HepG2 (cell line): ENCODE measurements around the gene SUOX. TPM values are rescaled to one million over a fixed set of nuclear protein-coding genes. Genes with fewer than 3 reads are reported as not detected.
A peak's percentile ranks its signal among the peaks of the same experiment; 100 is the strongest.

Experiments used
- AHR ChIP-seq: IDR thresholded peaks from 2 replicates; pipeline ENCODE4 v1.6.1; 2018; ENCODE audit warnings: missing genetic modification reagents, missing compliant biosample characterization
- CBX1 ChIP-seq: IDR thresholded peaks from one replicate; pipeline ENCODE4 v1.6.1; 2016; ENCODE audit warnings: antibody characterized with exemption, low read depth
- CCAR2 ChIP-seq: fragments of 200-400 bp; formaldehyde crosslinking; optimal IDR thresholded peaks from 2 replicates; pipeline ENCODE3; 2018; ENCODE audit warnings: low read depth, mild to moderate bottlenecking, low read length, moderate library complexity
- HMG20B ChIP-seq: conservative IDR thresholded peaks from 2 replicates; pipeline ENCODE4 v1.6.1; 2016; ENCODE audit warnings: missing genetic modification reagents, missing compliant biosample characterization
- HOXD1 ChIP-seq: sonication (generic); formaldehyde crosslinking; IDR thresholded peaks from 2 replicates; pipeline ENCODE4 v1.5.0; 2020; ENCODE audit warnings: missing genetic modification reagents
- PITX1 ChIP-seq: sonication (generic); formaldehyde crosslinking; IDR thresholded peaks from 2 replicates; pipeline ENCODE4 v1.5.1; 2020; ENCODE audit warnings: mild to moderate bottlenecking, missing genetic modification reagents
- PPARG ChIP-seq: conservative IDR thresholded peaks from 2 replicates; pipeline ENCODE4 v1.6.1; 2016; ENCODE audit warnings: missing biosample characterization, missing genetic modification reagents
- U2AF1 ChIP-seq: fragments of 200-400 bp; formaldehyde crosslinking; optimal IDR thresholded peaks from 2 replicates; pipeline ENCODE3; 2017; ENCODE audit warnings: mild to moderate bottlenecking, low read depth, low read length
- ZNF484 ChIP-seq: sonication (generic); formaldehyde crosslinking; IDR thresholded peaks from 2 replicates; pipeline ENCODE4 v1.5.1; 2020; ENCODE audit warnings: mild to moderate bottlenecking, low read depth, missing genetic modification reagents, borderline replicate concordance
- ZNF777 ChIP-seq: sonication (generic); formaldehyde crosslinking; IDR thresholded peaks from 2 replicates; pipeline ENCODE4 v1.4.0; 2020; ENCODE audit warnings: missing genetic modification reagents
- polyA plus RNA-seq, 8 experiments: library from polyadenylated mRNA; depleted of rRNA in 3 of 8; stranded (reverse) in 7 of 8; unstranded in 1 of 8; fragments of >200 nt; fragmentation: Illumina TruSeq in 4 of 8; extraction: Trizol in 4 of 8; gene quantifications; 2 replicates each; pipeline versions ENCODE4 v1.2.1 to v1.2.3, GENCODE V29; 2011 to 2016; ENCODE audit warnings: low read depth in 4 of 8, missing spikeins in 1 of 8, mixed read lengths in 1 of 8; ENCODE audit not compliant: insufficient read depth in 1 of 8
- total RNA-seq, 5 experiments: library from RNA; depleted of rRNA; stranded (reverse); fragments of >200 nt; fragmentation: Illumina TruSeq; extraction: Trizol; gene quantifications; 2 replicates each; pipeline ENCODE4 v1.2.3, GENCODE V29; 2016; ENCODE audit warnings: low read depth in 1 of 5
- TF ChIP-seq, protein P1 (sequence below): sonication (generic); formaldehyde crosslinking; IDR thresholded peaks from 2 replicates; pipeline ENCODE4 v1.8.0; 2022; ENCODE audit warnings: mild to moderate bottlenecking, missing genetic modification reagents, borderline replicate concordance
- TF ChIP-seq, protein P2 (sequence below): sonication (generic); formaldehyde crosslinking; IDR thresholded peaks from 2 replicates; pipeline ENCODE4 v1.5.1; 2020; ENCODE audit warnings: mild to moderate bottlenecking, missing genetic modification reagents, moderate library complexity
- TF ChIP-seq, protein P3 (sequence below): sonication (generic); formaldehyde crosslinking; IDR thresholded peaks from one replicate; pipeline ENCODE4 v1.5.1; 2020; ENCODE audit warnings: mild to moderate bottlenecking, missing genetic modification reagents; ENCODE audit errors: not compliant biosample characterization
- TF ChIP-seq, protein P4 (sequence below): sonication (generic); formaldehyde crosslinking; IDR thresholded peaks from 2 replicates; pipeline ENCODE4 v1.5.0; 2020; ENCODE audit warnings: missing genetic modification reagents, mild to moderate bottlenecking, borderline replicate concordance
- TF ChIP-seq, protein P5 (sequence below): sonication (generic); formaldehyde crosslinking; conservative IDR thresholded peaks from 2 replicates; pipeline ENCODE4 v1.4.0; 2020; ENCODE audit warnings: missing genetic modification reagents

SUOX gene
- total and polyA plus RNA-seq, 2 of the 13 experiments (the other 11 are each of a cell fraction or from before 2014, with no cell fraction given), result 23.9 to 25.9 TPM

DNA sequence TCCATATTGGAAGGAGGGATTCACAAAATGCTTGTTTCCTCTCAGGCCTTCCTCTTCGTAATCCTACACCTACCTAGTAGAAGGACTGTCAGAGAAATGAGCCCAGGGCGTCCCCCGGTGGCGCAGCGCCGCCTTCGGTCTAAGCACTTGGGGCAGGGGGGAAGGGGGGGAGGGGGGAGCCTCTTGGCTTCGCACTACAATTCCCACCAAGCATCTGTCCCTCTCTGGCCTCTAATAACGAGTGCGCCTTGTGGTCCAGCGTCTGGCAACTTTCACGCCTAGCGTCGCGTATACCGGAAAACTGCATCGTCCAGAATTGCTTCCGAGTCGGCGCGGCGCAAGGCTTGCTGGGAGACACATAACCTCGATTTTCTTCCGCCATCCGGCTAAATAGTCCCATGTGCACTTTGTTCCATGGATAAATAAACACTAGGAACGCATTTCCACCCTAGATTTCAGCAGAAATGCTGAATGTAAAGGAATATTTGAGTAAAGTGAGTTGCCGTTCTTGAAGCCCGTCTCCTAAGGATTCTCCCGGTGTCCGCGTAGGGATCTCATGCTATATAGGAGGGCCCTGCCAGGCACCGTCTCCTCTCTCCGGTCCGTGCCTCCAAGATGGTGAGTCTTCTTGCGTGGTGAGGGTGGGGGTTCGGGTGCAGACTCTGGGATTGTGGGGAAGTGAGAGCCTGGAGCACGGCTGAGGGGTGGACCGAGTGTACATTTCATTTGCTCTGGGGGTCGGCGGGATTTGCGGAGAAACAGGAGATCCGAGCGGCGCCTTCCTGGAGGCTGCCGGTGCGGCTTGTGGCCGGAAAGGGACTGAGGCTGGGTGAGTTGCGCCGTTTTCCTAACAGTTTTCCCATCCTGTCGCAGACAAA, 44.7 kb downstream of the SUOX start, which contains the start of gene RPS26 (continued):
- TF ChIP-seq, protein P1, sequence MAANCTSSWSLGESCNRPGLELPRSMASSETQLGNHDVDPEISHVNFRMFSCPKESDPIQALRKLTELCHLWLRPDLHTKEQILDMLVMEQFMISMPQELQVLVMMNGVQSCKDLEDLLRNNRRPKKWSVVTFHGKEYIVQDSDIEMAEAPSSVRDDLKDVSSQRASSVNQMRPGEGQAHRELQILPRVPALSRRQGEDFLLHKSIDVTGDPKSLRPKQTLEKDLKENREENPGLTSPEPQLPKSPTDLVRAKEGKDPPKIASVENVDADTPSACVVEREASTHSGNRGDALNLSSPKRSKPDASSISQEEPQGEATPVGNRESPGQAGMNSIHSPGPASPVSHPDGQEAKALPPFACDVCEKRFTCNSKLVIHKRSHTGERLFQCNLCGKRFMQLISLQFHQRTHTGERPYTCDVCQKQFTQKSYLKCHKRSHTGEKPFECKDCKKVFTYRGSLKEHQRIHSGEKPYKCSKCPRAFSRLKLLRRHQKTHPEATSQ, result no peak
- TF ChIP-seq PPARG (CRISPR knock-in tag) (0 out of 2 replicates have a peak, but pooled peaks have one; percentile 28), PITX1 (CRISPR knock-in tag) (0 out of 2 replicates have a peak, but pooled peaks have one; percentile 23), CBX1 (peak; percentile 38), ZNF777 (CRISPR knock-in tag) (peak; percentile 55; the same call in 1 of the 2 replicates), U2AF1 (peak; percentile 11), HOXD1 (CRISPR knock-in tag) (peak; percentile 87; the same call in 1 of the 2 replicates), CCAR2 (peak; percentile 56), HMG20B (0 out of 2 replicates have a peak, but pooled peaks have one; percentile 35), AHR (peak; percentile 72; the same call in 1 of the 2 replicates), ZNF484 (CRISPR knock-in tag) (no peak)
- TF ChIP-seq, protein P2, sequence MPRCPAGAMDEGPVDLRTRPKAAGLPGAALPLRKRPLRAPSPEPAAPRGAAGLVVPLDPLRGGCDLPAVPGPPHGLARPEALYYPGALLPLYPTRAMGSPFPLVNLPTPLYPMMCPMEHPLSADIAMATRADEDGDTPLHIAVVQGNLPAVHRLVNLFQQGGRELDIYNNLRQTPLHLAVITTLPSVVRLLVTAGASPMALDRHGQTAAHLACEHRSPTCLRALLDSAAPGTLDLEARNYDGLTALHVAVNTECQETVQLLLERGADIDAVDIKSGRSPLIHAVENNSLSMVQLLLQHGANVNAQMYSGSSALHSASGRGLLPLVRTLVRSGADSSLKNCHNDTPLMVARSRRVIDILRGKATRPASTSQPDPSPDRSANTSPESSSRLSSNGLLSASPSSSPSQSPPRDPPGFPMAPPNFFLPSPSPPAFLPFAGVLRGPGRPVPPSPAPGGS (CRISPR knock-in tag), result peak; percentile 32; the same call in 1 of the 2 replicates
- TF ChIP-seq, protein P3, sequence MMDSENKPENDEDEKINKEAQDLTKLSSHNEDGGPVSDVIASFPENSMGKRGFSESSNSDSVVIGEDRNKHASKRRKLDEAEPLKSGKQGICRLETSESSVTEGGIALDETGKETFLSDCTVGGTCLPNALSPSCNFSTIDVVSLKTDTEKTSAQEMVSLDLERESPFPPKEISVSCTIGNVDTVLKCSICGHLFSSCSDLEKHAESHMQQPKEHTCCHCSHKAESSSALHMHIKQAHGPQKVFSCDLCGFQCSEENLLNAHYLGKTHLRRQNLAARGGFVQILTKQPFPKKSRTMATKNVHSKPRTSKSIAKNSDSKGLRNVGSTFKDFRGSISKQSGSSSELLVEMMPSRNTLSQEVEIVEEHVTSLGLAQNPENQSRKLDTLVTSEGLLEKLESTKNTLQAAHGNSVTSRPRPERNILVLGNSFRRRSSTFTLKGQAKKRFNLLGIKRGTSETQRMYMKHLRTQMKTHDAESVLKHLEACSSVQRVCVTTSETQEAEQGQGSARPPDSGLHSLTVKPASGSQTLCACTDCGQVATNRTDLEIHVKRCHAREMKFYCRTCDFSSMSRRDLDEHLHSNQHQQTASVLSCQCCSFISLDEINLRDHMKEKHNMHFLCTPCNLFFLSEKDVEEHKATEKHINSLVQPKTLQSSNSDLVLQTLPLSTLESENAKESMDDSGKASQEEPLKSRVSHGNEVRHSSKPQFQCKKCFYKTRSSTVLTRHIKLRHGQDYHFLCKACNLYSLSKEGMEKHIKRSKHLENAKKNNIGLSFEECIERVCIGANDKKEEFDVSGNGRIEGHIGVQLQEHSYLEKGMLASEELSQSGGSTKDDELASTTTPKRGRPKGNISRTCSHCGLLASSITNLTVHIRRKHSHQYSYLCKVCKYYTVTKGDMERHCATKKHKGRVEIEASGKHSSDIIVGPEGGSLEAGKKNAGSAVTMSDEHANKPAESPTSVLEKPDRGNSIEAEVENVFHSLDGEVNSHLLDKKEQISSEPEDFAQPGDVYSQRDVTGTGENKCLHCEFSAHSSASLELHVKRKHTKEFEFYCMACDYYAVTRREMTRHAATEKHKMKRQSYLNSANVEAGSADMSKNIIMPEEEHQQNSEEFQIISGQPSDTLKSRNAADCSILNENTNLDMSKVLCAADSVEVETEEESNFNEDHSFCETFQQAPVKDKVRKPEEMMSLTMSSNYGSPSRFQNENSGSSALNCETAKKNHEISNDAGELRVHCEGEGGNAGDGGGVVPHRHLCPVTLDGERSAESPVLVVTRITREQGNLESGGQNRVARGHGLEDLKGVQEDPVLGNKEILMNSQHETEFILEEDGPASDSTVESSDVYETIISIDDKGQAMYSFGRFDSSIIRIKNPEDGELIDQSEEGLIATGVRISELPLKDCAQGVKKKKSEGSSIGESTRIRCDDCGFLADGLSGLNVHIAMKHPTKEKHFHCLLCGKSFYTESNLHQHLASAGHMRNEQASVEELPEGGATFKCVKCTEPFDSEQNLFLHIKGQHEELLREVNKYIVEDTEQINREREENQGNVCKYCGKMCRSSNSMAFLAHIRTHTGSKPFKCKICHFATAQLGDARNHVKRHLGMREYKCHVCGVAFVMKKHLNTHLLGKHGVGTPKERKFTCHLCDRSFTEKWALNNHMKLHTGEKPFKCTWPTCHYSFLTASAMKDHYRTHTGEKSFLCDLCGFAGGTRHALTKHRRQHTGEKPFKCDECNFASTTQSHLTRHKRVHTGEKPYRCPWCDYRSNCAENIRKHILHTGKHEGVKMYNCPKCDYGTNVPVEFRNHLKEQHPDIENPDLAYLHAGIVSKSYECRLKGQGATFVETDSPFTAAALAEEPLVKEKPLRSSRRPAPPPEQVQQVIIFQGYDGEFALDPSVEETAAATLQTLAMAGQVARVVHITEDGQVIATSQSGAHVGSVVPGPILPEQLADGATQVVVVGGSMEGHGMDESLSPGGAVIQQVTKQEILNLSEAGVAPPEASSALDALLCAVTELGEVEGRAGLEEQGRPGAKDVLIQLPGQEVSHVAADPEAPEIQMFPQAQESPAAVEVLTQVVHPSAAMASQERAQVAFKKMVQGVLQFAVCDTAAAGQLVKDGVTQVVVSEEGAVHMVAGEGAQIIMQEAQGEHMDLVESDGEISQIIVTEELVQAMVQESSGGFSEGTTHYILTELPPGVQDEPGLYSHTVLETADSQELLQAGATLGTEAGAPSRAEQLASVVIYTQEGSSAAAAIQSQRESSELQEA (CRISPR knock-in tag), result no peak
- TF ChIP-seq, protein P4, sequence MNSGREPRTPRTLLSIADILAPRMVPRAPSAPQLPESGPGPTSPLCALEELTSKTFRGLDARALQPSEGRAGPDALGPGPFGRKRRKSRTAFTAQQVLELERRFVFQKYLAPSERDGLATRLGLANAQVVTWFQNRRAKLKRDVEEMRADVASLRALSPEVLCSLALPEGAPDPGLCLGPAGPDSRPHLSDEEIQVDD (CRISPR knock-in tag), result no peak
- TF ChIP-seq, protein P5, sequence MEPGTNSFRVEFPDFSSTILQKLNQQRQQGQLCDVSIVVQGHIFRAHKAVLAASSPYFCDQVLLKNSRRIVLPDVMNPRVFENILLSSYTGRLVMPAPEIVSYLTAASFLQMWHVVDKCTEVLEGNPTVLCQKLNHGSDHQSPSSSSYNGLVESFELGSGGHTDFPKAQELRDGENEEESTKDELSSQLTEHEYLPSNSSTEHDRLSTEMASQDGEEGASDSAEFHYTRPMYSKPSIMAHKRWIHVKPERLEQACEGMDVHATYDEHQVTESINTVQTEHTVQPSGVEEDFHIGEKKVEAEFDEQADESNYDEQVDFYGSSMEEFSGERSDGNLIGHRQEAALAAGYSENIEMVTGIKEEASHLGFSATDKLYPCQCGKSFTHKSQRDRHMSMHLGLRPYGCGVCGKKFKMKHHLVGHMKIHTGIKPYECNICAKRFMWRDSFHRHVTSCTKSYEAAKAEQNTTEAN (CRISPR knock-in tag), result peak; percentile 75; the same call in 1 of the 2 replicates
